Choroid plexus epithelial cell (primary cell): ENCODE results near the gene ARNT2.
"Not testable (repeated sequence)": the region's sequence is repeated elsewhere in the genome, so short reads cannot be mapped to it uniquely, and the experiment has no call there.

ENCODE experiments used
- DNase-seq: peaks from one replicate; pipeline ENCODE4 v3.0.0-alpha.2; 2010; ENCODE audit warnings: low read depth
- H3K4me3 ChIP-seq: 2 replicates; pipeline ENCODE4 v1.5.1; 2011; ENCODE audit warnings: low read depth, mild to moderate bottlenecking, control low read depth, low read length, moderate library complexity
- TF ChIP-seq, protein P1 (sequence below): conservative IDR thresholded peaks from 2 replicates; pipeline ENCODE4 v1.5.1; 2011; ENCODE audit warnings: low read depth, mild to moderate bottlenecking, control low read depth, inconsistent platforms, low read length, moderate library complexity

The ARNT2 gene

GRCh38 chr15:80507638-80508316, 103.6 kb downstream of the ARNT2 start:
- TF ChIP-seq, protein P1, sequence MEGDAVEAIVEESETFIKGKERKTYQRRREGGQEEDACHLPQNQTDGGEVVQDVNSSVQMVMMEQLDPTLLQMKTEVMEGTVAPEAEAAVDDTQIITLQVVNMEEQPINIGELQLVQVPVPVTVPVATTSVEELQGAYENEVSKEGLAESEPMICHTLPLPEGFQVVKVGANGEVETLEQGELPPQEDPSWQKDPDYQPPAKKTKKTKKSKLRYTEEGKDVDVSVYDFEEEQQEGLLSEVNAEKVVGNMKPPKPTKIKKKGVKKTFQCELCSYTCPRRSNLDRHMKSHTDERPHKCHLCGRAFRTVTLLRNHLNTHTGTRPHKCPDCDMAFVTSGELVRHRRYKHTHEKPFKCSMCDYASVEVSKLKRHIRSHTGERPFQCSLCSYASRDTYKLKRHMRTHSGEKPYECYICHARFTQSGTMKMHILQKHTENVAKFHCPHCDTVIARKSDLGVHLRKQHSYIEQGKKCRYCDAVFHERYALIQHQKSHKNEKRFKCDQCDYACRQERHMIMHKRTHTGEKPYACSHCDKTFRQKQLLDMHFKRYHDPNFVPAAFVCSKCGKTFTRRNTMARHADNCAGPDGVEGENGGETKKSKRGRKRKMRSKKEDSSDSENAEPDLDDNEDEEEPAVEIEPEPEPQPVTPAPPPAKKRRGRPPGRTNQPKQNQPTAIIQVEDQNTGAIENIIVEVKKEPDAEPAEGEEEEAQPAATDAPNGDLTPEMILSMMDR, result no peak
- peak; percentile 87 for DNase-seq

GRCh38 chr15:80508783-80509182, 104.6 kb downstream of the ARNT2 start:
- no peak for DNase-seq
- TF ChIP-seq, protein P1, result no peak
- H3K4me3 ChIP-seq, result no peak overlapping the region

More at GRCh38 chr15:80507638-80508316, 103.6 kb downstream of the ARNT2 start:
- H3K4me3 ChIP-seq, result no peak overlapping the region

DNA sequence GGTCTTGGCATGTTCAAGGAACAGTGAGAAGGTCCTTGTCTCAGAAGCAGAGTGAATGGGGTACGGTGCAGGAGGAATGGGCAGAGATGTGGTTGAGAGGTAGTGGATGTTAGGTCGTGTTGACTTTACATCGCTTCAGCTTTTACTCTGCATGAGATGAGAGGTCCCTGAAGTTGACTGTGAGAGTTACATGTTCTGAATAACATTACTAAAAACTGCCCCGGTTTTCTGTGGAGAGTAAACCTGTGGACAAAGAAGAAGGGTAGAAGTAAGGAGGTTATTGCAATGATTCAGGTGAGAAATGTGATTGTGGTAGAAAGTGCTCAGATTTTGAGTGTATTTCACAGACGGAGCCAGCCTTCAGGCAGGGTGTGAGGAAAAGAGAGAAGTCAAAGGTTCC, 105.6 kb downstream of the ARNT2 start:
- H3K4me3 ChIP-seq, result no peak overlapping the region
- TF ChIP-seq, protein P1, result no peak
- no peak for DNase-seq

DNA sequence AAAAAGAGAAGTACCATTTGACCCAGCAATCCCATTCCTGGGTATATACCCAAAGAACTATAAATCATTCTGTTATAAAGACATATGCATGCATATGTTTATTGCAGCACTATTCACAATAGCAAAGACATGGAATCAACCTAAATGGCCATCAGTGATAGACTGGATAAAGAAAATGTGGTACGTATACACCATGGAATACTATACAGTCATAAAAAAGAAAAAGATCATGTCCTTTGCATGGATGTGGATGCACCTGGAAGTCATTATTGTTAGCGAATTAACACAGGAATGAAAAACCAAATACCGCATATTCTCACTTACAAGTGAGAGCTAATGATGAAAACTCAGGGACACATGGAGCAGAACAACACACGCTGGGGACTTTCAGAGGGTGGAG, 106.8 kb downstream of the ARNT2 start:
- not testable (repeated sequence) for DNase-seq, H3K4me3 ChIP-seq

- TF ChIP-seq, protein P1, result peak; percentile 38
- no peak overlapping the region for H3K4me3 ChIP-seq
- DNase-seq, result peak; percentile 42
Measured at GRCh38 chr15:80512726-80513660, 108.8 kb downstream of the ARNT2 start.

- peak; percentile 91 for DNase-seq
- no peak overlapping the region for H3K4me3 ChIP-seq
- TF ChIP-seq, protein P1, result no peak
Measured at GRCh38 chr15:80514071-80514780, 110.0 kb downstream of the ARNT2 start.

- no peak overlapping the region for H3K4me3 ChIP-seq
- DNase-seq, result no peak
- TF ChIP-seq, protein P1, result no peak
Measured at GRCh38 chr15:80517290-80517689, 113.1 kb downstream of the ARNT2 start.
